HEK293 (cell line): ENCODE data around the gene ROR2.

Experiments used
- CTCF ChIA-PET: fragments of 350-600 bp; formaldehyde crosslinking; extraction: SDS; loops from one replicate; lab custom pipeline; 2021; ENCODE audit warnings: antibody characterized with exemption; lab: Yijun Ruan, JAX
- POLR2A ChIA-PET: fragments of 300-600 bp; formaldehyde crosslinking; extraction: SDS; loops from one replicate; lab custom pipeline; 2020; ENCODE audit warnings: antibody characterized with exemption, inconsistent platforms; lab: Yijun Ruan, JAX
- H3K27ac ChIP-seq: fragments of 200-500 bp; sonication (Bioruptor generic); 2 replicates; pipeline ENCODE4 v1.5.1; 2014; ENCODE audit warnings: low read depth, low read length, control low read depth, inconsistent platforms; ENCODE audit errors: extremely low read depth
- H3K36me3 ChIP-seq, 2 experiments: fragments of 200-500 bp in 1 of 2; sonication (Bioruptor generic) in 1 of 2; 1 replicate in 1 of 2; 2 replicates in 1 of 2; pipeline ENCODE4 v1.5.1; 2014 to 2017; ENCODE audit warnings: inconsistent platforms in 2 of 2, low read length in 2 of 2; ENCODE audit not compliant: control insufficient read depth in 2 of 2, insufficient read depth in 1 of 2
- H3K4me1 ChIP-seq: fragments of 200-500 bp; sonication (Bioruptor generic); 2 replicates; pipeline ENCODE4 v1.5.1; 2014; ENCODE audit warnings: mild to moderate bottlenecking, low read length, inconsistent platforms; ENCODE audit not compliant: control insufficient read depth, insufficient read depth
- H3K4me3 ChIP-seq: 2 replicates; pipeline ENCODE4 v1.5.1; 2011; ENCODE audit warnings: low read depth, mild to moderate bottlenecking, control low read depth, low read length, moderate library complexity
- H3K9me3 ChIP-seq: fragments of 200-500 bp; sonication (Bioruptor generic); 2 replicates; pipeline ENCODE4 v1.5.1; 2014; ENCODE audit warnings: low read depth, low read length, inconsistent platforms; ENCODE audit not compliant: control insufficient read depth, insufficient read depth
- BCL11A ChIP-seq: fragments of 450-650 bp; formaldehyde crosslinking; IDR thresholded peaks from 2 replicates; pipeline ENCODE4 v1.5.1; 2016; ENCODE audit warnings: low read depth, missing biosample characterization, missing genetic modification characterization
- MYNN ChIP-seq: fragments of 450-650 bp; formaldehyde crosslinking; IDR thresholded peaks from 2 replicates; pipeline ENCODE4 v1.5.1; 2016; ENCODE audit warnings: missing biosample characterization, missing genetic modification characterization, borderline replicate concordance
- PRDM1 ChIP-seq: fragments of 450-650 bp; formaldehyde crosslinking; IDR thresholded peaks from 2 replicates; pipeline ENCODE4; 2016; ENCODE audit warnings: missing biosample characterization, missing genetic modification characterization
- PRDM10 ChIP-seq: fragments of 450-650 bp; formaldehyde crosslinking; IDR thresholded peaks from 2 replicates; pipeline ENCODE4 v1.5.1; 2016; ENCODE audit warnings: missing biosample characterization, missing genetic modification characterization
- PRDM4 ChIP-seq: fragments of 450-650 bp; formaldehyde crosslinking; IDR thresholded peaks from 2 replicates; pipeline ENCODE4 v1.5.1; 2017; ENCODE audit warnings: missing biosample characterization, missing genetic modification characterization
- SETDB1 ChIP-seq: IDR thresholded peaks from one replicate; pipeline ENCODE4 v1.6.1; 2017; ENCODE audit warnings: mild to moderate bottlenecking, low read length, moderate library complexity, mixed read lengths; ENCODE audit not compliant: insufficient read length
- ZBTB20 ChIP-seq: fragments of 450-650 bp; formaldehyde crosslinking; IDR thresholded peaks from 2 replicates; pipeline ENCODE4 v1.5.1; 2016; ENCODE audit warnings: missing biosample characterization, missing genetic modification characterization
- ZBTB6 ChIP-seq: fragments of 450-650 bp; formaldehyde crosslinking; IDR thresholded peaks from 2 replicates; pipeline ENCODE4 v1.5.1; 2017; ENCODE audit warnings: missing biosample characterization, missing genetic modification characterization
- ZFP37 ChIP-seq: fragments of 450-650 bp; formaldehyde crosslinking; IDR thresholded peaks from 2 replicates; pipeline ENCODE4 v1.5.1; 2016; ENCODE audit warnings: missing biosample characterization, missing genetic modification characterization
- ZNF157 ChIP-seq: fragments of 450-650 bp; formaldehyde crosslinking; IDR thresholded peaks from 2 replicates; pipeline ENCODE4 v1.5.1; 2016; ENCODE audit warnings: missing biosample characterization, missing genetic modification characterization
- ZNF223 ChIP-seq: fragments of 450-650 bp; formaldehyde crosslinking; IDR thresholded peaks from 2 replicates; pipeline ENCODE4 v1.5.1; 2016; ENCODE audit warnings: missing biosample characterization, missing genetic modification characterization
- ZNF292 ChIP-seq: fragments of 450-650 bp; formaldehyde crosslinking; IDR thresholded peaks from 2 replicates; pipeline ENCODE4 v1.5.1; 2016; ENCODE audit warnings: low read depth, missing biosample characterization, missing genetic modification characterization, borderline replicate concordance
- ZNF404 ChIP-seq: fragments of 450-650 bp; formaldehyde crosslinking; IDR thresholded peaks from 2 replicates; pipeline ENCODE4 v1.5.1; 2017; ENCODE audit warnings: missing biosample characterization, missing genetic modification characterization
- ZNF433 ChIP-seq: fragments of 450-650 bp; formaldehyde crosslinking; IDR thresholded peaks from 2 replicates; pipeline ENCODE4 v1.5.1; 2016; ENCODE audit warnings: missing biosample characterization, missing genetic modification characterization, low read depth
- ZNF48 ChIP-seq: fragments of 450-650 bp; formaldehyde crosslinking; IDR thresholded peaks from 2 replicates; pipeline ENCODE4 v1.5.1; 2016; ENCODE audit warnings: missing biosample characterization, missing genetic modification characterization
- ZNF585B ChIP-seq: fragments of 450-650 bp; formaldehyde crosslinking; IDR thresholded peaks from 2 replicates; pipeline ENCODE4 v1.5.1; 2016; ENCODE audit warnings: missing biosample characterization, missing genetic modification characterization
- ZNF610 ChIP-seq: fragments of 450-650 bp; formaldehyde crosslinking; IDR thresholded peaks from 2 replicates; pipeline ENCODE4 v1.5.1; 2016; ENCODE audit warnings: missing biosample characterization, missing genetic modification characterization, borderline replicate concordance
- ZNF624 ChIP-seq: fragments of 450-650 bp; formaldehyde crosslinking; IDR thresholded peaks from 2 replicates; pipeline ENCODE4 v1.5.1; 2017; ENCODE audit warnings: missing biosample characterization, missing genetic modification characterization
- ZNF76 ChIP-seq: fragments of 450-650 bp; formaldehyde crosslinking; IDR thresholded peaks from 2 replicates; pipeline ENCODE4; 2016; ENCODE audit warnings: low read depth, missing biosample characterization, missing genetic modification characterization, borderline replicate concordance
- ZSCAN30 ChIP-seq: fragments of 450-650 bp; IDR thresholded peaks from 2 replicates; pipeline ENCODE4 v1.5.1; 2018; ENCODE audit warnings: missing biosample characterization, mild to moderate bottlenecking, missing genetic modification characterization, moderate library complexity

The ROR2 gene

GRCh38 chr9:91558879-91559278 is 391.1 kb downstream of the ROR2 start:
- no peak overlapping the region for H3K27ac ChIP-seq
- no peaks in the 10 kb centered on the region for H3K4me1 ChIP-seq
- no peak for TF ChIP-seq ZNF292 (tag by site-specific recombination)
- TF ChIP-seq ZFP37 (tag by site-specific recombination) = no peak
- no peak for TF ChIP-seq ZNF223 (tag by site-specific recombination)
- TF ChIP-seq BCL11A (tag by site-specific recombination) = no peak
- TF ChIP-seq PRDM4 (tag by site-specific recombination) = no peak
- TF ChIP-seq PRDM10 = no peak
- no peak for TF ChIP-seq ZNF76 (tag by site-specific recombination)
- no peak for TF ChIP-seq ZBTB6 (tag by site-specific recombination)
- no peak for TF ChIP-seq ZNF624 (tag by site-specific recombination)
- TF ChIP-seq MYNN (tag by site-specific recombination) = no peak
- no peak for TF ChIP-seq ZNF157
- TF ChIP-seq ZNF404 = no peak
- no peak for TF ChIP-seq SETDB1
- no peak for TF ChIP-seq ZSCAN30 (tag by site-specific recombination)
- TF ChIP-seq ZNF433 (tag by site-specific recombination) = no peak
- no peak for TF ChIP-seq ZNF610 (tag by site-specific recombination)
- no peak for TF ChIP-seq ZNF48 (tag by site-specific recombination)
- H3K4me3 ChIP-seq = no peak overlapping the region
- no peaks in the 10 kb centered on the region for H3K9me3 ChIP-seq
- POLR2A ChIA-PET = no interaction called here
- CTCF ChIA-PET = no interaction called here
- no peaks in the 10 kb centered on the region for H3K36me3 ChIP-seq

- no peaks in the 10 kb centered on the region for H3K4me1 ChIP-seq
- no peak overlapping the region for H3K4me3 ChIP-seq
- TF ChIP-seq PRDM1 (tag by site-specific recombination) (no peak), ZBTB20 (tag by site-specific recombination) (no peak), BCL11A (tag by site-specific recombination) (no peak), ZNF585B (tag by site-specific recombination) (no peak)
- H3K27ac ChIP-seq = no peak overlapping the region
- POLR2A ChIA-PET = no interaction called here
- H3K36me3 ChIP-seq = no peaks in the 10 kb centered on the region
- CTCF ChIA-PET = no interaction called here
- H3K9me3 ChIP-seq = no peaks in the 10 kb centered on the region
Observed at GRCh38 chr9:91558395-91558794, 391.6 kb downstream of the ROR2 start.
